ENCODE results near the gene DTNBP1.

- TF ChIP-seq CTCF (IDR thresholded peaks at IDR 0.05): no peak
- no peak for TF ChIP-seq POLR2AphosphoS5 (IDR thresholded peaks at IDR 0.05)
- TF ChIP-seq POLR2A (IDR thresholded peaks at IDR 0.05): no peak
- TF ChIP-seq EP300 (IDR thresholded peaks at IDR 0.05): no peak
Observed at GRCh38 chr6:15517600-15517999, 145.2 kb downstream of the DTNBP1 start.
